ENCODE measurements around the gene C19orf47. TPM values are rescaled to one million over a fixed set of nuclear protein-coding genes. Genes with fewer than 3 reads are reported as not detected.

Gene C19orf47
- total and polyA plus RNA-seq, 2 experiments from 2014 or later: 6.2 to 11.2 TPM

- H3K79me2 ChIP-seq (ENCODE audit: insufficient read depth): peaks cover 98% of the 10 kb centered on the region
- peak; percentile 81 for DNase-seq
- TF ChIP-seq EZH2 (IDR thresholded peaks at IDR 0.05; ENCODE audit: insufficient read depth, poor library complexity, severe bottlenecking) (no peak), EZH2phosphoT487 (IDR thresholded peaks at IDR 0.05; ENCODE audit: insufficient read depth, low read depth) (no peak)
- H3F3A ChIP-seq (ENCODE audit: insufficient read depth): no peaks in the 10 kb centered on the region; the same call in 1 of the 2 replicates
- in situ Hi-C loops (cut with MboI): no loop called here
- peaks cover 57% of the 10 kb centered on the region for H3K4me1 ChIP-seq (ENCODE audit: insufficient read depth)
- H3K27ac ChIP-seq: peak overlapping the region; percentile 81
- peak overlapping the region; percentile 60 for H3K4me2 ChIP-seq (ENCODE audit: unreplicated experiment)
- peak overlapping the region; percentile 55 for H3K4me3 ChIP-seq
- H3K9me2 ChIP-seq (ENCODE audit: insufficient read depth): no peaks in the 10 kb centered on the region
- H3K9me3 ChIP-seq (ENCODE audit: low read depth): no peaks in the 10 kb centered on the region
- H4K20me1 ChIP-seq (ENCODE audit: insufficient read depth): no peaks in the 10 kb centered on the region
- peak overlapping the region; percentile 38; the same call in 1 of the 2 replicates for H2AFZ ChIP-seq
- WGBS, 2 experiments (ENCODE audit: low coverage in 1 of 2, low lambda C conversion rate in 2 of 2, missing lambda C conversion rate in 2 of 2): 9 to 17% methylated on average over 12 to 14 of the region's 15 CpGs
- H3K9ac ChIP-seq: peak overlapping the region; percentile 66
- no peaks in the 10 kb centered on the region for H3K36me3 ChIP-seq (ENCODE audit: low read depth)
- no peaks in the 10 kb centered on the region for H3K27me3 ChIP-seq (replicated peaks; ENCODE audit: insufficient read depth)
Measured at GRCh38 chr19:40279120-40279551, 69.1 kb downstream of the C19orf47 start.

GRCh38 chr19:40278361-40279035, 69.7 kb downstream of the C19orf47 start:
- H2AFZ ChIP-seq: peak overlapping the region; percentile 38; the same call in 1 of the 2 replicates
- peak overlapping the region; percentile 55 for H3K4me3 ChIP-seq
- in situ Hi-C loops (cut with MboI): no loop called here

DNA sequence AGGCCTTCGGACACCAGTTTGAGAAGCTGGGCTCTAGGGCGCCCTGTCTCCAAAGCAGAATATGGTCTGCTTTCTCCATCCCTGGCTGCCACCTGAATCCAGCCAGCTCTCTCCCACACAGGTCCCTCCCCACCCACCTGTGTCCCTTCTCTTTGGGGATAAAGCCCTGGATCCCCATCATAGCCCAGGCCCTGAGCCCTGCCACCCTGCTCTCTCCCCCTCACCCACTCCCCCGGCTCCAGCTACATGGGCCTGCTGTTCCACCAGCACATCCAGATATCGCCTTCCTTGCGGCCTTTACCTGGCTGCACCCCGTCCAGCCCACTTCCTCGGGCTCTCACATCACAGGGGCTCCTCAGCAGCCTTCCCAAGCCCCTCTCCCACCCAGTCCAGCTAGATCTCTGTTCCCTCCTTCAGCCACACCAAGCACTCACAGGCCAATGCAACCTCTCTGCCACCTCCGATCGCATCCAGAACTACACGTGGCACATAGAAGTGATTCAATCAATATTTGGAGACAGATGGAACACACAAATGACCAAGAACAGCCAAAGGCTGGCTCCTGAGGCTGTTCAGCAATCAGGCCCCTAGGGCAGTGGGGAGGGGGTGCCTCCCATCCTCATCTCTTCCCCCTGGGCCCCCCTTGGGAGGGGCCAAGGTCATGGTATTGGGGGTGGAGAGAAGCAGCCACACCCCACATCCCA, 70.7 kb downstream of the C19orf47 start:
- Histone ChIP-seq H3K27me3 (replicated peaks; ENCODE audit: insufficient read depth) (no peaks in the 10 kb centered on the region), H3K27ac (peak overlapping the region; percentile 81), H3K4me3 (no peak overlapping the region), H3K36me3 (ENCODE audit: low read depth) (no peaks in the 10 kb centered on the region), H3K9me2 (ENCODE audit: insufficient read depth) (no peaks in the 10 kb centered on the region), H3F3A (ENCODE audit: insufficient read depth) (no peaks in the 10 kb centered on the region), H3K9ac (peak overlapping the region; percentile 66), H3K4me1 (ENCODE audit: insufficient read depth) (peaks cover 44% of the 10 kb centered on the region), H2AFZ (no peak overlapping the region), H3K79me2 (ENCODE audit: insufficient read depth) (peaks cover 98% of the 10 kb centered on the region), H4K20me1 (ENCODE audit: insufficient read depth) (no peaks in the 10 kb centered on the region), H3K9me3 (ENCODE audit: low read depth) (no peaks in the 10 kb centered on the region), H3K4me2 (ENCODE audit: unreplicated experiment) (peak overlapping the region; percentile 60)
- peak; percentile 26 for DNase-seq
- TF ChIP-seq EZH2phosphoT487 (IDR thresholded peaks at IDR 0.05; ENCODE audit: insufficient read depth, low read depth) (no peak), EZH2 (IDR thresholded peaks at IDR 0.05; ENCODE audit: insufficient read depth, poor library complexity, severe bottlenecking) (no peak)
- 65 to 71% methylated on average over 10 of the region's 10 CpGs for WGBS, 2 experiments (ENCODE audit: low coverage in 1 of 2, low lambda C conversion rate in 2 of 2, missing lambda C conversion rate in 2 of 2)
- in situ Hi-C loops (cut with MboI): no loop called here

More at GRCh38 chr19:40278361-40279035, 69.7 kb downstream of the C19orf47 start:
- no peaks in the 10 kb centered on the region for H3K9me3 ChIP-seq (ENCODE audit: low read depth)
- H3K27ac ChIP-seq: peak overlapping the region; percentile 81
- TF ChIP-seq EZH2phosphoT487 (IDR thresholded peaks at IDR 0.05; ENCODE audit: insufficient read depth, low read depth) (no peak), EZH2 (IDR thresholded peaks at IDR 0.05; ENCODE audit: insufficient read depth, poor library complexity, severe bottlenecking) (no peak)
- no peaks in the 10 kb centered on the region for H3K27me3 ChIP-seq (replicated peaks; ENCODE audit: insufficient read depth)
- peaks cover 98% of the 10 kb centered on the region for H3K79me2 ChIP-seq (ENCODE audit: insufficient read depth)
- no peaks in the 10 kb centered on the region for H4K20me1 ChIP-seq (ENCODE audit: insufficient read depth)
- peaks cover 54% of the 10 kb centered on the region for H3K4me1 ChIP-seq (ENCODE audit: insufficient read depth)
- H3K9me2 ChIP-seq (ENCODE audit: insufficient read depth): no peaks in the 10 kb centered on the region
- H3K36me3 ChIP-seq (ENCODE audit: low read depth): no peaks in the 10 kb centered on the region
- H3K4me2 ChIP-seq (ENCODE audit: unreplicated experiment): peak overlapping the region; percentile 60
- H3K9ac ChIP-seq: peak overlapping the region; percentile 66
- peak; percentile 55 for DNase-seq
- 16 to 18% methylated on average over 16 of the region's 16 CpGs for WGBS, 2 experiments (ENCODE audit: low coverage in 1 of 2, low lambda C conversion rate in 2 of 2, missing lambda C conversion rate in 2 of 2)
- H3F3A ChIP-seq (ENCODE audit: insufficient read depth): no peaks in the 10 kb centered on the region; the same call in 1 of the 2 replicates

DNA sequence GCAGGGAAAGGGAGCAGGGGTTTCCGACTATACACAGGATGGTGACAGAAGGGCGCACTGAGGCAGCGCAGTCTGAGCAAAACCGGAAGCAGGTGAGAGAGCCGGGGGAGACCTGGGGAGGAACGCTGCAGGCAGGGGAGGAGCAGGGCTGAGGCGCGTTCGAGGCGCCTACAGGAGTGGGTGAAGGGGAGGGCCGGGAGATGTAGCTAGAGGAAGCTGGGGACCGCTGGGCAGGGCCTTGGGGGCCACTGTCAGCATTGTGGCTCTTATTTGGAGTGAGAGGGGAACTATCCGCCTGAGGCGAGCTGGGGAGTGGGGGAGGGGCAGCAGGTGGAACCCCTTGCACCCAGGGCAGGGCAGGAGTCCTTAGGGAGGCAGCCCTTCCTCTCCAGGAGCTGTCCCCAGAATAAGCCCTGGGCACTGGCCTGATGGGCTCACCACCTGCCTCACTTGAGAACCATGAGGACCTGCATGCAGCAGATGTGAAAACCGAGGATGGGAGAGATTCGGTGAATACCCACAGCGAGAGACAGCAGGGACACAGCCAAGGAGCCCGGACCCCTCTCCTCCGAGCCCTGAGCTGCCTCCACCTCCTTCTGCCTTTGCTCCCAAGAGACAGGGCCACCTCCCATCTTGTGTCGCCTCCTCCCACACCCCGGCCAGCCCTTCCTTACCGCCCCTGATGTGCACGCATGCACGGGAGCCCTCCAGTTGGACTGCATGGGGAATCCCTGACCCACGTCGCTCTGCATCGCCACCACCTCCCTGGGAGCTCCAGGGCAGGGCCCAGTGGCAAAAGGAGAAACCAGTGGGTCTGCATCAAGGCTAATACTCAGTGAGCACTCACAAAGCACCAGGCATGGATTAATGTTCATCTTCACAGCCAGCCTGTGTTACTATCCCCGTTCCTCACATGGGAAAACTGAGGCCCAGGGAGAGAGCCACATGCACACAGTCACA, 73.3 kb downstream of the C19orf47 start:
- Histone ChIP-seq H4K20me1 (ENCODE audit: insufficient read depth) (no peaks in the 10 kb centered on the region), H3K9me2 (ENCODE audit: insufficient read depth) (no peaks in the 10 kb centered on the region), H3K27me3 (replicated peaks; ENCODE audit: insufficient read depth) (no peaks in the 10 kb centered on the region), H3K4me3 (no peak overlapping the region), H3K36me3 (ENCODE audit: low read depth) (no peaks in the 10 kb centered on the region), H3K27ac (no peak overlapping the region), H3K9me3 (ENCODE audit: low read depth) (no peaks in the 10 kb centered on the region), H2AFZ (no peak overlapping the region), H3F3A (ENCODE audit: insufficient read depth) (no peaks in the 10 kb centered on the region), H3K9ac (no peak overlapping the region), H3K4me2 (ENCODE audit: unreplicated experiment) (no peak overlapping the region), H3K79me2 (ENCODE audit: insufficient read depth) (peaks cover 98% of the 10 kb centered on the region), H3K4me1 (ENCODE audit: insufficient read depth) (peaks cover 32% of the 10 kb centered on the region)
- no peak for DNase-seq
- in situ Hi-C loops (cut with MboI): no loop called here
- 53 to 56% methylated on average over 24 to 28 of the region's 28 CpGs for WGBS, 2 experiments (ENCODE audit: low coverage in 1 of 2, low lambda C conversion rate in 2 of 2, missing lambda C conversion rate in 2 of 2)
- TF ChIP-seq EZH2phosphoT487 (IDR thresholded peaks at IDR 0.05; ENCODE audit: insufficient read depth, low read depth) (no peak), EZH2 (IDR thresholded peaks at IDR 0.05; ENCODE audit: insufficient read depth, poor library complexity, severe bottlenecking) (no peak)
